Measurements from ENCODE around the gene SLC12A9.
A peak's percentile ranks its signal among the peaks of the same experiment; 100 is the strongest.

The SLC12A9 gene

DNA sequence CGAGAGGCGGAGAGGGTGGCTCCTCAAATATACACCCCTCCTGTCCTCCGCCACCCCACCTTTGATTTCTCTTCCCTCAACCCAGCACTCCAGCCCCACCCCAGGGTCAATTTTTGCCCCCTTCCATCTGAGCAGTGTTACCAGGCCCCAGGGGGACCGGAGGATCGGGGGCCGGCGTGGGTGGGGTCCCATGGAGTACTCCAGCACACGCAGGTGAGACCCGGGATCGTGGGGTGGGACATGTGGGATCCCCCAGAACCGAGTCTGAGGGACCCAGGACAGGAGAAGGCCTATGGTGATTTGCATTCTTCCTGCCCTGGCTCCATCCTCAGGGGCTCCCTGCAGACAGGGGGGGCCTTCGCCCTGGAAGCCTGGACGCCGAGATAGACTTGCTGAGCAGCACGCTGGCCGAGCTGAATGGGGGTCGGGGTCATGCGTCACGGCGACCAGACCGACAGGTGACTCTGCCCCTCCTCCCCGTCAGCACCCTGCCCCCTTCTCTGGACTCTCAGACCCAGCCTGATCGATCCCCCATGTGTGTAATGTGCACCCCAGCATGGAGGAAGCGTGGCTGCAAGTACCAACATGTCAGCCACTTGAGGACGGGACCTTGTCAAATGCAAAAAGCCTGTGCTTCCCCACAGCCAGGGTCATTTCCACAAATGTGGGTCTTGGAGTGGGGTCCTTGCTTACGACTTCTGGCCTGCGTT is 15.4 kb downstream of the SLC12A9 start:
- peak overlapping the region; percentile 84 for H3K27ac ChIP-seq
- TF ChIP-seq, protein P1, sequence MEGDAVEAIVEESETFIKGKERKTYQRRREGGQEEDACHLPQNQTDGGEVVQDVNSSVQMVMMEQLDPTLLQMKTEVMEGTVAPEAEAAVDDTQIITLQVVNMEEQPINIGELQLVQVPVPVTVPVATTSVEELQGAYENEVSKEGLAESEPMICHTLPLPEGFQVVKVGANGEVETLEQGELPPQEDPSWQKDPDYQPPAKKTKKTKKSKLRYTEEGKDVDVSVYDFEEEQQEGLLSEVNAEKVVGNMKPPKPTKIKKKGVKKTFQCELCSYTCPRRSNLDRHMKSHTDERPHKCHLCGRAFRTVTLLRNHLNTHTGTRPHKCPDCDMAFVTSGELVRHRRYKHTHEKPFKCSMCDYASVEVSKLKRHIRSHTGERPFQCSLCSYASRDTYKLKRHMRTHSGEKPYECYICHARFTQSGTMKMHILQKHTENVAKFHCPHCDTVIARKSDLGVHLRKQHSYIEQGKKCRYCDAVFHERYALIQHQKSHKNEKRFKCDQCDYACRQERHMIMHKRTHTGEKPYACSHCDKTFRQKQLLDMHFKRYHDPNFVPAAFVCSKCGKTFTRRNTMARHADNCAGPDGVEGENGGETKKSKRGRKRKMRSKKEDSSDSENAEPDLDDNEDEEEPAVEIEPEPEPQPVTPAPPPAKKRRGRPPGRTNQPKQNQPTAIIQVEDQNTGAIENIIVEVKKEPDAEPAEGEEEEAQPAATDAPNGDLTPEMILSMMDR (IDR thresholded peaks at IDR 0.05) = no peak
- no peak for TF ChIP-seq ZFX (IDR thresholded peaks at IDR 0.05; ENCODE audit: borderline replicate concordance)

- H3K27ac ChIP-seq = peak overlapping the region; percentile 94
- TF ChIP-seq ZFX (IDR thresholded peaks at IDR 0.05; ENCODE audit: borderline replicate concordance) = no peak
- TF ChIP-seq, protein P1 (IDR thresholded peaks at IDR 0.05) = no peak
Measured at GRCh38 chr7:100873599-100874299, 21.2 kb downstream of the SLC12A9 start.

DNA sequence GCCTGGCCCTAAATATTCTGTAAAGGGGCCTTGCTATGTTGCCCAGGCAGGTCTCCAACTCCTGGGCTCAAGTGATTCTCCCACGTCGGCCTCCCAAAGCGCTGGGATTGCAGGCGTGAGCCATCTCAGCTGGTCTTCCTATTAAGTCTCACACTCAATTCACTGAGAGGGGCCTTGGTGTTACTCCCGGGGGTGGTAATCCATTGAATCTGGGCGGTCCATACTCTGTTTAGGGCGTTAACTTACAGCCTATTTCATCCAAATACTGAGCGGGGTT is 21.7 kb downstream of the SLC12A9 start:
- H3K27ac ChIP-seq = peak overlapping the region; percentile 94

DNA sequence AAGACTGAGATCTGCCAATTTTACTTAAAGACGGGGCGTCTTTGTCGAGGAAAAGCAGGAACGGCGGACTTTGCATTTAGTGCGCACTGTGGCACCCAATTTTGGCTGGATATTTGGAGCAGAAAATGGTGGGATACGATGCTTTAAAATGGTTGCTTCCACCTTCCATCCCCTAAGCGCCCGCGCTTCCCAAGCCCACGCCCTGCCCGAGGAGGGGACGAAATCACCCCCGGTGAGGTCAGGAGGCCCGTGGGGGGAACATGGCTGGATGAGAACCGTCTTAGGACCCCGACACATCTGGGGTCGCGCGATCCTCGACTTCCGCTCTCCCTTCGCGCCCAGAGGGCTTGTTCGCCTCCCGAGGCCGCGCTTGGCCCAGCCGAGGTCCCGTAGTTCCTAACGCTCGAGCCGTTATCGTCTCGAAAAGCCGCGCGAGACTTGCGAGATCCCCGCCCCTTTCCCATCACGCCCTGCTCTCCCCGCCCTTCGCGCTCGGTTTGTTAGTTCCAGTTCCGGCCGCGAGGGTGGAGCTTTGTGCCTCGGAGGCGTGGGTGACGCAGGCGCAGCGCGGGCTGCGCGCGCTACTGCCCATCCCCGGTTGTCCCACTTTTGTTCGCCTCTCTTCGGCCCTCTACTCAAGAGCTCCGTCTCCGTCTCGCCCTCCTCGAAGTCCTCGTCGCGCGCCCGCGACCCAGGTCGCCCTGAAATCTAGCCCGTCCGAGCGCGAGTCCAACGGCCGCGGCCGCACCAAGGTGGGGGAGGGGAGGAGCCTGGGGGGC is 22.3 kb downstream of the SLC12A9 start, which contains the start of gene SRRT:
Gene SRRT, plus strand, starts transcription at position 527 of the 779 bp plus-strand sequence. CDS start 488 bp downstream, outside the sequence.
- H3K27ac ChIP-seq = peak within 1 kb of the TSS; percentile 94
- TF ChIP-seq ZFX (IDR thresholded peaks at IDR 0.05; ENCODE audit: borderline replicate concordance) = no peak

More for the DNA sequence above, 21.7 kb downstream of the SLC12A9 start:
- no peak for TF ChIP-seq ZFX (IDR thresholded peaks at IDR 0.05; ENCODE audit: borderline replicate concordance)

DNA sequence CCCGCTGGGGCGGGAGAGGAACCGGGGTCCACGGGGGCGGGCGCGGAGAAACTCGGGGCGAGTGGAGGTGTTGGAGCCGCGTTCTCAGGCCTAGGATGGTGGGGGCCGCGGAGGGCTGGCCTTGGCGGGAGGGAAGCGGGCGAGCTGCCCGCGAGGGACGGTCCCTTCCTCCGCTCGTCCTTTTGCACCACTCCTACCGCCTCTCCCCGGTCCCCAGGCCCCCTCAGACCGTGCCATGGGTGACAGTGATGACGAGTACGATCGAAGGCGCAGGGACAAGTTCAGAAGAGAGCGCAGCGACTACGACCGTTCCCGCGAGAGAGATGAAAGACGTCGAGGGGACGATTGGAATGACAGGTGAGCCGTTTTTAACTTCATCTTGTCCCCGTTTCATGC is 22.8 kb downstream of the SLC12A9 start:
- peak overlapping the region; percentile 94 for H3K27ac ChIP-seq
- TF ChIP-seq, protein P1 (IDR thresholded peaks at IDR 0.05) = no peak
- no peak for TF ChIP-seq ZFX (IDR thresholded peaks at IDR 0.05; ENCODE audit: borderline replicate concordance)

DNA sequence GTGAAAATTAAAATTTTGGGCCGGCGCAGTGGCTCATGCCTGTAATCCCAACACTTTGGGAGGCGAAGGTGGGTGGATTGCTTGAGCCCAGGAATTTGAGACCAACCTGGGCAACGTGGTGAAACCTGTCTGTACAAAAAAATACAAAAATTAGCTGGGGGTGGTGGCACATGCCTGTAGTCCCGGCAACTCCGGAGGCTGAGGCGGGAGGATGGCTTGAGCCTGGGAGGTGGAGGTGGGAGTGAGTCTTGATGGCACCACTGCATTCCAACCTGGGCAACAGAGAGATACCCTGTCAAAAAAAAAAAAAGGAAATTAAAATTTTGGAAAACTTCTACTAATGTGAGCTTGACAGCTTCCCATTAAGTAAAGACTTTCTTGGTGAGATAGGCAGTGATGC is 25.5 kb downstream of the SLC12A9 start:
- no peak for TF ChIP-seq ZFX (IDR thresholded peaks at IDR 0.05; ENCODE audit: borderline replicate concordance)
- TF ChIP-seq, protein P1 (IDR thresholded peaks at IDR 0.05) = no peak
- peak overlapping the region; percentile 27; the same call in 1 of the 2 replicates for H3K27ac ChIP-seq

DNA sequence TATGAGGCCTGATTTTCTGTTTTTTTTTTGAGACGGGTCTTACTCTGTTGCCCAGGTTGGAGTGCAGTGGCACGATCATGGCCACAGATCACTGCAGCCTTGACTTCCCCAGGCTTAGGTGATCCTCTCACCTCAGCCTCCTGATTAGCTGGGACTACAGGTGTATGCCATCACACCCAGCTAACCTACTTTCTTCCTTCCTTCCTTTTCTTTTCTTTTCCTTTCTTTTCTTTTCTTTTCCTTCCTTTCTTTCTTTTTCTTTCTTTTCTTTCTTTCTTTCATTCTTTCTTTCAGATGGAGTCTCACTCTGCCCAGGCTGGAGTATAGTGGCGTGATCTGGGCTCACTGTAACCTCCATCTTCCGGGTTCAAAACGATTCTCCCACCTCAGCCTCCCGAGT is 26.2 kb downstream of the SLC12A9 start:
- peak overlapping the region; percentile 27; the same call in 1 of the 2 replicates for H3K27ac ChIP-seq
- TF ChIP-seq ZFX (IDR thresholded peaks at IDR 0.05; ENCODE audit: borderline replicate concordance) = no peak
- TF ChIP-seq, protein P1 (IDR thresholded peaks at IDR 0.05) = no peak

Data from 22Rv1 (cell line).